ENCODE data around the gene TIPARP. TPM values are rescaled to one million over a fixed set of nuclear protein-coding genes. Genes with fewer than 3 reads are reported as not detected.

Gene TIPARP
- total RNA-seq, 1 donor = 67.1 TPM

DNA sequence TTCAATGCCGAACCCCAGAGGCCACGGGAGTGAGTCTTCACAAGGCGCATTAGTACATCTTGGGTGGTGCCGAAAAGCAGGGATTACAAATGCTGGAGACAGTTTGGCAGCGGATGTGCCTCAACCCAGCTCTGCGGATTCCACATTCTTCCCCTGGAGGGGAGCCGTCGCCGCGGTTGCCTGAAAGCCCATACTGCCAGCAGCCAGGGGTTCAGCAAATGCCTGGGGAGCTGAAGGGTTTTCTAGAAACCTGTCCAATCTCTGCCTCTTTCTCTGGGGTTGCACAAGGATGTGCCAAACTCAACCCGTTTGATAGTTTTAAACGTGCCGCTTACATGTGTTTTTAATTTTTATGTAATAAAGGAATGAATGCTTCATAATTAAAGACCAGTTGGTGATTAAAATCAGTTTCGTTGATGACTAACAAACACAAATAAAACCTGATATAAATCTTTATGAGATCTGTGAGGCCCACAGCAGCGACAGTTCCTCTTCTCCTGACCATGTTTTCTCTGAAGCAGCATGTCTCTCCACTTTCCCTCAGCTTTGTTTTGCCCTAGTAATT is 77.2 kb downstream of the TIPARP start:
- peak overlapping the region; percentile 47 for H3K4me3 ChIP-seq (ENCODE audit: low read depth, low read length)
- TF ChIP-seq CTCF (IDR thresholded peaks at IDR 0.05; ENCODE audit: insufficient read depth, low read length) = peak; percentile 33
- peak; percentile 93 for DNase-seq (ENCODE audit: low read depth)

Other genes starting within 250 kb of the TIPARP start
- 179 and 420 TPM in 2 replicates for gene SSR3, start 119.5 kb upstream of the TIPARP start, total RNA-seq (ENCODE audit: low replicate concordance)
- gene LEKR1, start 151.8 kb downstream of the TIPARP start, total RNA-seq (ENCODE audit: low replicate concordance) = 0.81 and 2.8 TPM in 2 replicates

All from fibroblast of the aortic adventitia (primary cell).